DMS 273 treated with DMSO at 0.1 percent for 48 hours (cell line): ENCODE measurements around the gene ZDHHC24.
"Not testable (repeated sequence)": the region's sequence is repeated elsewhere in the genome, so short reads cannot be mapped to it uniquely, and the experiment has no call there.

Source experiments
- DNase-seq: peaks from one replicate; lab custom pipeline; 2025; lab: John Stamatoyannopoulos, UW

ZDHHC24 gene

GRCh38 chr11:66545701-66546367, at the start of gene ZDHHC24:
ZDHHC24 (minus strand) TSS chr11:66546048; CDS start chr11:66546003, 45 bp downstream.
- peak; percentile 85 for DNase-seq

- no peak for DNase-seq
These were observed 49.5 kb upstream of the ZDHHC24 start for GRCh38 chr11:66595245-66595904.

- DNase-seq, result no peak
These were observed 47.8 kb upstream of the ZDHHC24 start for GRCh38 chr11:66593650-66594049.

- DNase-seq, result no peak
These were observed 47.4 kb upstream of the ZDHHC24 start for GRCh38 chr11:66593303-66593635.

- peak; percentile 81 for DNase-seq
These were observed 46.8 kb upstream of the ZDHHC24 start, which contains the start of the genes CCDC87 and CCS for GRCh38 chr11:66592457-66593302. CCDC87 (minus strand) TSS chr11:66593063; CDS start chr11:66593015, 48 bp downstream. CCS (plus strand) TSS chr11:66593185; CDS start chr11:66593262, 77 bp downstream.

GRCh38 chr11:66591175-66591574, 45.3 kb upstream of the ZDHHC24 start:
- no peak for DNase-seq

GRCh38 chr11:66589996-66590675, 44.3 kb upstream of the ZDHHC24 start:
- no peak for DNase-seq

GRCh38 chr11:66589315-66589714, 43.5 kb upstream of the ZDHHC24 start:
- not testable (repeated sequence) for DNase-seq

GRCh38 chr11:66586136-66586535, 40.3 kb upstream of the ZDHHC24 start:
- no peak for DNase-seq

- DNase-seq, result not testable (repeated sequence)
These were observed 39.6 kb upstream of the ZDHHC24 start for GRCh38 chr11:66585447-66585846.

- DNase-seq, result not testable (repeated sequence)
These were observed 36.8 kb upstream of the ZDHHC24 start for GRCh38 chr11:66582565-66583147.

GRCh38 chr11:66581261-66581660, 35.4 kb upstream of the ZDHHC24 start:
- DNase-seq, result no peak

GRCh38 chr11:66580803-66581202, 35.0 kb upstream of the ZDHHC24 start:
- DNase-seq, result no peak

- no peak for DNase-seq
These were observed 33.3 kb upstream of the ZDHHC24 start for GRCh38 chr11:66579017-66579606.

GRCh38 chr11:66570850-66571180, 25.0 kb upstream of the ZDHHC24 start:
- DNase-seq, result no peak

GRCh38 chr11:66570079-66570849, 24.4 kb upstream of the ZDHHC24 start:
- no peak for DNase-seq

GRCh38 chr11:66569076-66569475, 23.2 kb upstream of the ZDHHC24 start:
- no peak for DNase-seq

GRCh38 chr11:66568124-66568916, 22.5 kb upstream of the ZDHHC24 start, which contains the start of gene CTSF:
CTSF (minus strand) TSS chr11:66568606; CDS start chr11:66568486, 120 bp downstream.
- DNase-seq, result peak; percentile 2

- DNase-seq, result no peak
These were observed 21.9 kb upstream of the ZDHHC24 start for GRCh38 chr11:66567787-66568123.

GRCh38 chr11:66566221-66566620, 20.4 kb upstream of the ZDHHC24 start:
- DNase-seq, result no peak
